Caco-2 (cell line): ENCODE data around the gene NKD2. TPM values are rescaled to one million over a fixed set of nuclear protein-coding genes. Genes with fewer than 3 reads are reported as not detected.

Source experiments
- BruUV-seq: library from RNA; stranded (reverse); fragments of 400-500 nt; replicated peaks from 2 replicates; lab custom pipeline; 2021; lab: Mats Ljungman, UMichigan
- CTCF ChIA-PET: fragments of 300-600 bp; sonication (Branson Sonifier 250); formaldehyde crosslinking; loops from one replicate; lab custom pipeline; 2022; ENCODE audit warnings: antibody characterized with exemption; lab: Charles Lee
- POLR2A ChIA-PET: fragments of 300-600 bp; sonication (Branson Sonifier 250); formaldehyde crosslinking; loops from one replicate; lab custom pipeline; 2022; ENCODE audit warnings: antibody characterized with exemption; lab: Charles Lee
- DNase-seq, 2 experiments: peaks; one replicate each; pipeline versions ENCODE4 v3.0.0 to v3.0.0-alpha.2; 2020 to 2022
- H3K27me3 ChIP-seq: replicated peaks from 2 replicates; pipeline ENCODE4 v1.6.0; 2011; ENCODE audit warnings: low read length; ENCODE audit not compliant: control insufficient read depth, insufficient read depth
- H3K36me3 ChIP-seq: 2 replicates; pipeline ENCODE4 v1.5.1; 2011; ENCODE audit warnings: low read length; ENCODE audit not compliant: control insufficient read depth, insufficient read depth
- H3K4me1 ChIP-seq: fragments of 250-450 bp; sonication (Bioruptor Pico); 2 replicates; pipeline ENCODE4 v1.5.1; 2020; ENCODE audit warnings: mild to moderate bottlenecking
- H3K4me3 ChIP-seq: 2 replicates; pipeline ENCODE4 v1.5.1; 2011; ENCODE audit warnings: low read depth, mild to moderate bottlenecking, control low read depth, low read length
- H3K9me3 ChIP-seq: fragments of 250-450 bp; sonication (Bioruptor Pico); 2 replicates; pipeline ENCODE4 v1.5.1; 2020; ENCODE audit warnings: mild to moderate bottlenecking, moderate library complexity
- H3K27ac Mint-ChIP-seq: one replicate; pipeline ENCODE4 v1.8.0; 2022; ENCODE audit warnings: mixed read lengths; ENCODE audit not compliant: unreplicated experiment
- H3K27me3 Mint-ChIP-seq: one replicate; pipeline ENCODE4 v1.8.0; 2022; ENCODE audit warnings: mixed read lengths; ENCODE audit not compliant: insufficient read depth, unreplicated experiment
- H3K36me3 Mint-ChIP-seq: one replicate; pipeline ENCODE4 v1.8.0; 2022; ENCODE audit warnings: mild to moderate bottlenecking, mixed read lengths; ENCODE audit not compliant: insufficient read depth, unreplicated experiment
- H3K4me1 Mint-ChIP-seq: one replicate; pipeline ENCODE4 v1.8.0; 2022; ENCODE audit warnings: low read depth, mixed read lengths; ENCODE audit not compliant: unreplicated experiment
- H3K4me3 Mint-ChIP-seq: one replicate; pipeline ENCODE4 v1.8.0; 2022; ENCODE audit warnings: mild to moderate bottlenecking, moderate library complexity, mixed read lengths; ENCODE audit not compliant: unreplicated experiment
- H3K9me3 Mint-ChIP-seq: one replicate; pipeline ENCODE4 v1.8.0; 2022; ENCODE audit warnings: mixed read lengths; ENCODE audit not compliant: unreplicated experiment
- intact Hi-C: fragments of 100-400 bp; cut with micrococcal nuclease; formaldehyde crosslinking; loops from one replicate; pipeline ENCODE4 v1.10.0; 2022; ENCODE audit not compliant: unreplicated experiment
- total RNA-seq: library from RNA; stranded (reverse); gene quantifications from 2 replicates; pipeline ENCODE4 v1.2.3, GENCODE V29; 2022
- TF ChIP-seq, protein P1 (sequence below), 2 experiments: fragments of 200-600 bp in 1 of 2; IDR thresholded peaks; 1 replicate in 1 of 2; 2 replicates in 1 of 2; pipeline versions ENCODE4 v1.5.1 to v1.8.0; 2011 to 2022; ENCODE audit warnings: antibody characterized with exemption in 1 of 2, control low read depth in 1 of 2, inconsistent platforms in 1 of 2, low read depth in 1 of 2, low read length in 1 of 2, mild to moderate bottlenecking in 1 of 2, moderate library complexity in 1 of 2; ENCODE audit not compliant: insufficient read depth in 1 of 2, severe bottlenecking in 1 of 2, unreplicated experiment in 1 of 2

The NKD2 gene
- total RNA-seq, 1 experiment from 2014 or later: 17.7 TPM

DNA sequence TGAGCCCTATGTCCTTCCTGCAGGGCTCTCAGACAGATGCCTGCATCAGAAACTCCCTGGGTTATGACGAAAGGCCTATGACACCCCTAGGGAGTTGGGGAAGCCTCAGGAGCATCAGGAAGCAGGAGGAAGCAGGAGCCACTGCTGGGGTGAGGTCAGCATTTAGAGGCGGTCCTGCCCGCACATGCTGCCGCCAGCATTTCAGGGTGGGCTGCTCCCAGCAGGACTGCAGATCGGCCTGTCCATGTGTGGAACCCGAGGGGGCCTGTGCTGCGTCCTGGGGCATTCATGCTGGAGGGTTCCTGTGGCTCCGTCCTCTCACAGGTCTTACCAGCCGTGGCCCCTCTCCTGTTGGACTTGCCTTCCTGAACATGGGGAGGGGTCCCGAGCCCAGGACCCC is 6.9 kb downstream of the NKD2 start:
- Mint-ChIP-seq H3K4me3 (no peak overlapping the region), H3K9me3 (no peaks in the 10 kb centered on the region), H3K27me3 (no peaks in the 10 kb centered on the region), H3K36me3 (peaks cover 6% of the 10 kb centered on the region), H3K27ac (no peak overlapping the region), H3K4me1 (no peaks in the 10 kb centered on the region)
- no peak for DNase-seq
- TF ChIP-seq, protein P1, sequence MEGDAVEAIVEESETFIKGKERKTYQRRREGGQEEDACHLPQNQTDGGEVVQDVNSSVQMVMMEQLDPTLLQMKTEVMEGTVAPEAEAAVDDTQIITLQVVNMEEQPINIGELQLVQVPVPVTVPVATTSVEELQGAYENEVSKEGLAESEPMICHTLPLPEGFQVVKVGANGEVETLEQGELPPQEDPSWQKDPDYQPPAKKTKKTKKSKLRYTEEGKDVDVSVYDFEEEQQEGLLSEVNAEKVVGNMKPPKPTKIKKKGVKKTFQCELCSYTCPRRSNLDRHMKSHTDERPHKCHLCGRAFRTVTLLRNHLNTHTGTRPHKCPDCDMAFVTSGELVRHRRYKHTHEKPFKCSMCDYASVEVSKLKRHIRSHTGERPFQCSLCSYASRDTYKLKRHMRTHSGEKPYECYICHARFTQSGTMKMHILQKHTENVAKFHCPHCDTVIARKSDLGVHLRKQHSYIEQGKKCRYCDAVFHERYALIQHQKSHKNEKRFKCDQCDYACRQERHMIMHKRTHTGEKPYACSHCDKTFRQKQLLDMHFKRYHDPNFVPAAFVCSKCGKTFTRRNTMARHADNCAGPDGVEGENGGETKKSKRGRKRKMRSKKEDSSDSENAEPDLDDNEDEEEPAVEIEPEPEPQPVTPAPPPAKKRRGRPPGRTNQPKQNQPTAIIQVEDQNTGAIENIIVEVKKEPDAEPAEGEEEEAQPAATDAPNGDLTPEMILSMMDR (IDR thresholded peaks at IDR 0.05; ENCODE audit: insufficient read depth in 1 of 2, low read depth in 1 of 2, low read length in 1 of 2, severe bottlenecking in 1 of 2, unreplicated experiment in 1 of 2): no peak
- CTCF ChIA-PET: no interaction called here
- H3K36me3 ChIP-seq: no peaks in the 10 kb centered on the region
- intact Hi-C loops: no loop called here
- no TSS peak for BruUV-seq
- H3K27me3 ChIP-seq: no peaks in the 10 kb centered on the region
- H3K4me1 ChIP-seq: peaks cover 3% of the 10 kb centered on the region; the same call in 1 of the 2 replicates
- no peaks in the 10 kb centered on the region for H3K9me3 ChIP-seq
- POLR2A ChIA-PET: no interaction called here
- no peak overlapping the region for H3K4me3 ChIP-seq

DNA sequence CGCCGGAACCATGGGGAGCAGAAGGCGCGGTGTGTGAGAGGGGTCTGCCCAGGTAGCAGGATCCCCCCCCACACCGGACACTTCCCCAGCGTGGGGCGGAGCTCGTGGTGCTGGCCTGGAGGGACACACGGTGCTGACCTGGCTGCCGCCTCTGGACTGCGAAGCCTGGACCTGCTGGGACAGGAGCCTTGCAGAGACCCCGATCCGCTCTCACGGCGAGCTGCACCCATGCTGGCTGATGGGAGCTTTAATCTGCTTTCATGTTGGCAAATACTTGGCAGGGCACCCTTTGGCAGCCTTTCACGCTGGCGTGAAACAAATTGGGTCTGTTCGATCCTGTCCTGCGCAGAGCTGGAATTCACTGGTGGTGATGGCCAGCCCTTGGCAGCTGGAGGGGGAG is 7.4 kb downstream of the NKD2 start:
- ChIA-PET POLR2A (no interaction called here), CTCF (no interaction called here)
- Mint-ChIP-seq H3K4me1 (no peaks in the 10 kb centered on the region), H3K27ac (no peak overlapping the region), H3K9me3 (no peaks in the 10 kb centered on the region), H3K4me3 (no peak overlapping the region), H3K36me3 (peaks cover 4% of the 10 kb centered on the region), H3K27me3 (no peaks in the 10 kb centered on the region)
- no TSS peak for BruUV-seq
- Histone ChIP-seq H3K4me1 (no peaks in the 10 kb centered on the region; the same call in 1 of the 2 replicates), H3K9me3 (no peaks in the 10 kb centered on the region), H3K4me3 (no peak overlapping the region), H3K27me3 (no peaks in the 10 kb centered on the region), H3K36me3 (no peaks in the 10 kb centered on the region)
- no peak for DNase-seq
- intact Hi-C loops: no loop called here
- TF ChIP-seq, protein P1 (IDR thresholded peaks at IDR 0.05; ENCODE audit: insufficient read depth in 1 of 2, low read depth in 1 of 2, low read length in 1 of 2, severe bottlenecking in 1 of 2, unreplicated experiment in 1 of 2): no peak

DNA sequence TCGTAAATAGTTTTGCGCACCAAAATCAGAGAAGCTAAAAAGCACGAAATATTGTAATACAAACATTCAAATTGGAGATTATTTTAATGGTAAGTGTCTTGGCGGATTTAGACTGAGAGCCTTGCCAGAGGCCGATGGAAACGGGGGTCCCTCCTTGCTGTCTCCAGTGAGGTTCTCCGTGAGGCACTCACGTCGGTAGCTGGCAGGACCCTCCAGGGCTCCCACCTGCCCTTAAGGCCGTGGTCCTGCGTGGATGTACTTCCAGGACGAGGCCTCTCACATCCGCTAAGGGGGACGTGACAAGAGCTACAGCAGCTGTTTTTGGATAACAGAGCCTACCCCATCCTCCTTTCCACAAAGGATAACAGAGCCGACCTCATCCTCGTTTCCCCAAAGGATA is 7.9 kb downstream of the NKD2 start:
- H3K9me3 Mint-ChIP-seq: no peaks in the 10 kb centered on the region
- no TSS peak for BruUV-seq
- CTCF ChIA-PET: interaction anchor here (0.6 kb wide), 1 partner anchor 15 kb away, joined by 3 read pairs; no protein-coding TSS in a partner anchor

More for the DNA sequence above, 7.9 kb downstream of the NKD2 start:
- POLR2A ChIA-PET: no interaction called here
- Mint-ChIP-seq H3K4me3 (no peak overlapping the region), H3K36me3 (no peaks in the 10 kb centered on the region), H3K27ac (no peak overlapping the region), H3K27me3 (no peaks in the 10 kb centered on the region), H3K4me1 (no peaks in the 10 kb centered on the region)
- H3K36me3 ChIP-seq: no peaks in the 10 kb centered on the region
- no peak for DNase-seq
- H3K4me1 ChIP-seq: 0 out of 2 replicates have a peak, but pooled peaks cover under 1% of the 10 kb centered on the region
- TF ChIP-seq, protein P1 (IDR thresholded peaks at IDR 0.05; ENCODE audit: insufficient read depth in 1 of 2, low read depth in 1 of 2, low read length in 1 of 2, severe bottlenecking in 1 of 2, unreplicated experiment in 1 of 2): no peak
- H3K4me3 ChIP-seq: no peak overlapping the region
- intact Hi-C loops: no loop called here
- H3K9me3 ChIP-seq: no peaks in the 10 kb centered on the region
- H3K27me3 ChIP-seq: no peaks in the 10 kb centered on the region
